Stimulated activated CD4-positive, alpha-beta T cell treated with anti-CD3 and anti-CD28 coated beads, TNF-alpha, amount 100 ng/mL, for 48 hours (primary cell): Measurements from ENCODE around the gene ZBTB8A.

Experiments
- DNase-seq, 3 donors: peaks; one replicate each; pipeline ENCODE4 v3.0.0-alpha.2; 2020; ENCODE audit warnings: low read depth in 3 of 3

The ZBTB8A gene

GRCh38 chr1:32652244-32652962, 113.2 kb downstream of the ZBTB8A start:
- no peak for DNase-seq
